ENCODE measurements around the gene NEDD9. TPM values are rescaled to one million over a fixed set of nuclear protein-coding genes. Genes with fewer than 3 reads are reported as not detected.

The NEDD9 gene, protein sequence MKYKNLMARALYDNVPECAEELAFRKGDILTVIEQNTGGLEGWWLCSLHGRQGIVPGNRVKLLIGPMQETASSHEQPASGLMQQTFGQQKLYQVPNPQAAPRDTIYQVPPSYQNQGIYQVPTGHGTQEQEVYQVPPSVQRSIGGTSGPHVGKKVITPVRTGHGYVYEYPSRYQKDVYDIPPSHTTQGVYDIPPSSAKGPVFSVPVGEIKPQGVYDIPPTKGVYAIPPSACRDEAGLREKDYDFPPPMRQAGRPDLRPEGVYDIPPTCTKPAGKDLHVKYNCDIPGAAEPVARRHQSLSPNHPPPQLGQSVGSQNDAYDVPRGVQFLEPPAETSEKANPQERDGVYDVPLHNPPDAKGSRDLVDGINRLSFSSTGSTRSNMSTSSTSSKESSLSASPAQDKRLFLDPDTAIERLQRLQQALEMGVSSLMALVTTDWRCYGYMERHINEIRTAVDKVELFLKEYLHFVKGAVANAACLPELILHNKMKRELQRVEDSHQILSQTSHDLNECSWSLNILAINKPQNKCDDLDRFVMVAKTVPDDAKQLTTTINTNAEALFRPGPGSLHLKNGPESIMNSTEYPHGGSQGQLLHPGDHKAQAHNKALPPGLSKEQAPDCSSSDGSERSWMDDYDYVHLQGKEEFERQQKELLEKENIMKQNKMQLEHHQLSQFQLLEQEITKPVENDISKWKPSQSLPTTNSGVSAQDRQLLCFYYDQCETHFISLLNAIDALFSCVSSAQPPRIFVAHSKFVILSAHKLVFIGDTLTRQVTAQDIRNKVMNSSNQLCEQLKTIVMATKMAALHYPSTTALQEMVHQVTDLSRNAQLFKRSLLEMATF
- total RNA-seq (2014; rRNA removed; shearing (Covaris generic)) = 8.1 and 11.5 TPM in 2 replicates

- DNase-seq (ENCODE audit: low read depth) = peak; percentile 97
Measured at GRCh38 chr6:11232193-11232769, at the start of gene NEDD9. TSS of gene NEDD9 (minus strand) at chr6:11232668. CDS start at chr6:11232515, 153 bp downstream.

DNA sequence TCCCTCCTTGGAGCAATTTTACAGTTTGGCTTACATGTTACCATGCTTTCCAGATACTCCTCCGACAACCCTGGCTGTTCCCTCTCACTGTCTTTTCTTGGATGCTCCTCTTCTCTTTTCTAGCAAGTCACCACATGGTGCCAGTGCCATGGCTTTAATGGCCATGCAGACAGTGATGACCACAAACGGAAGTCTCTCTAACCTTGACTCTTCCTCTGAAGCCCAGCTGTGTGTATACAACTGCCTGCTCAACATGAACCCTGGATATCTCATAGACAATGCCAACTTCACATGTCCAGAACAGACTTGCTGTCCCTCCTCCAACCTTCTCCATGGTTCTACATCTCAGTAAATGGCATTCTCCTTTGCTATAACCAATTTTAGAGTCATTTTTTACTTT, 49.8 kb upstream of the NEDD9 start:
- DNase-seq (ENCODE audit: low read depth) = no peak

DNA sequence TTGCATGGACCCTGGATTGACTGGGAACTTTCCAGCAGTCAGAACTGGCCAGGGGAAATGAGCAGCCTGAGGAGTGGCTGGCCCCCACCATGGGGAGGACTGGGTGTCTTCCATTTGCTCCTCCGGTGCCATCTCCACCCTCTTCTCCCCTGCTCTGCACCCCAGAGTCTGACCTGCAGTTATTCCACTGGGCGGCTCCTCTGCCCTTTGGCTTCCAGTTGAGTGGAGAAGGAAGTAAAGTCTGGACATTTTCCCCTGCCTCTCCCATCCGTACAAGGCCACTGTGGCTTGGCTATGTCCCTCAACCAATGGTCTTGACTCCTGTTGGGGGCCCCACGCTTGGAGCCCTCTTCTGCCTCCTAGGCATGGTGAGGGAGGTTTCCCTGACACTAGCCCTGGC, 47.9 kb upstream of the NEDD9 start:
- no peak for DNase-seq (ENCODE audit: low read depth)

GRCh38 chr6:11279284-11279689, 46.8 kb upstream of the NEDD9 start:
- DNase-seq (ENCODE audit: low read depth) = no peak

DNA sequence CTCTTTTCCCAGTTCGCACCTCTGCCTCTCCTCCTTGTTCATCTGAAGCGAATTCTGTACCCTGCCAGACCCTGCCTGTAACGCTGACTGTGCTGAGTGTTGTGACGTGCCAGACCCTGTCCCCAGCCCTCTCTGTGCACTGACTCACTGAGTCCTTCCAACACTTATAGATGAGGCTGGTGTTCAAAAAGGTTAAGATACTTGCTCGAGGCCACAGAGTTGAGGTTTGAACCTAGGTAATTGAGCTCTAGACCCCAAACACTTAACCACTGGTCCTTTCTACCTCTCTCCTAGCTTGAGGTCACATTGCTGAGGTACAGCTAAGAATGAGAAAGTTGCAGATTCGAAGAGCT, 45.7 kb upstream of the NEDD9 start:
- DNase-seq (ENCODE audit: low read depth) = no peak

- DNase-seq (ENCODE audit: low read depth) = peak; percentile 87
Measured at GRCh38 chr6:11277275-11278206, 45.1 kb upstream of the NEDD9 start.

GRCh38 chr6:11276911-11277274, 44.4 kb upstream of the NEDD9 start:
- DNase-seq (ENCODE audit: low read depth) = peak; percentile 91

GRCh38 chr6:11276228-11276627, 43.8 kb upstream of the NEDD9 start:
- DNase-seq (ENCODE audit: low read depth) = no peak

GRCh38 chr6:11275598-11275997, 43.1 kb upstream of the NEDD9 start:
- DNase-seq (ENCODE audit: low read depth) = no peak

DNA sequence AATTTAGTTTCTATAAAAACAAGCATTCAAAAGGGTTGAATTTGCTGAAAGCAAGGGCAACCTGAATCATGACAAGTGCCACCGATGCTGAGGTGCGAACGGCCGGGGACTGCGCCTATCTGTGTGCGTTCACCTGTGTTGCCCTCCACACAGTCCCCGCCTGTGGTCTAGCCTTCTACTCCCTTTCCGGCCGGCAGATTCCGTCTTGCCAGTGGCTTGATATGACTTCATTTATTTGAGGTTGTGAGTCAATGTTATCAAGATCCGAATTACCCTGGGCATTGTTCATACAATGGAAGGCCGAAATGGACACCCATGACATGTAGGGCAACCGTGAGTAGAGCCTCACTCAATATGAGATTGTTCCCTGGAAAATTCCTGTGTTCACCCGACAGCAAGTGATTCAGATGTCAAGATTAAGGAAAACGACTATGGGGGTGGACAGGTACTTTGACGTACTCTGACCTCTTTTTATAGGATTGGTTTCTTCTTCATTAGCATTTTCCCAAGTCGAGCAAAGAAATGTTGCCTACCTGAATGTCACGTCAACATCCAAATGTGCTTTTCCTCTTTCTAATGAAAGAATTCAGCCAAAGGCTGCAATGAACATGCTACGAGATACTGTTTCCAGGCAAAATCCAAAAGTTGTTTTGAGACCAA, 41.1 kb upstream of the NEDD9 start:
- DNase-seq (ENCODE audit: low read depth) = no peak

GRCh38 chr6:11272491-11273192, 40.2 kb upstream of the NEDD9 start:
- DNase-seq (ENCODE audit: low read depth) = no peak

GRCh38 chr6:11271228-11272020, 39.0 kb upstream of the NEDD9 start:
- DNase-seq (ENCODE audit: low read depth) = no peak

DNA sequence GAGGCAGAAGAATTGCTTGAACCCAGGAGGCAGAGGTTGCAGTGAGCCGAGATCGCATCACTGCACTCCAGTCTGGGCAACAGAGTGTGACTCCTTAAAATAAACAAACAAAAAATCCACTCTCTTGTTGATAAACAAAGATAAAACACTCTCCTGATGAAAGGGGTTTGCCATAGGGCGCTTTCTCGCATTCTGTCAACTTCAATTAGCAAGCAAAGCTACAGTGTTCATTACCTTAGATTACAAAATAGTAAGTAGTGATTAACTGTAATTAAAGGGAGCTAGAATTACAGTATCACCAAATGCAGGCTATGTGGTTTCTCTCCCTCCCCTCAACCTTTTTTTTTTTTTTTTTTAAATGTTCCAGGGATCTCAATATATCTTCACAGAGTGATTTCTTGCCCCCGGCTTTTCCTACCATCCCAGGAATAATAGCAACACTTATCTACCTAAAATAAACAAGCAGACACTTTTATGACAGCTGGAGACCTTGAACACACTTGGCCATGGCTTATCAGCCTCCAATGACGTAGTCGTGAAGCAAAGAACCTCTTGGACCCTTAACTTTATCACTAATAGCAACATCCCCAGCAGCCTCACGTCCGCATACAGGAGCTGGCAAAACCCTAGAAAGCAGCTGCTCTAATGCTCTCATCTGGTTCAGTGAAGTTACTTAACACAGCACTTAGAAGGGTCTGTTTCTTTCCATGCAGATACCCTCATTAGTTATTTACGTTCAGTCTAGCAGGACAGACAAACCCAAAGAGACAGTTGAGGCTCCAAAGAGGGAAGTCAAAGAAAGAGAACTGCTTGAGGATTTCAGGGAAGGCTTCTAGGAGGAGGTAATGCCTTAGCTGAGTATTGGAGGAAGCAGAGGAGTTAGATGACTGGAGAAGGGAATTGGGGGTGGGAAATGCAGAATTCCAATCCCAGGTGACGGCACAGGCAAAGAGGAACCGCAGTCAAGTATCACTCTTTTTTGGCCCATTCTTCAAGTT, 37.9 kb upstream of the NEDD9 start:
- DNase-seq (ENCODE audit: low read depth) = no peak

DNA sequence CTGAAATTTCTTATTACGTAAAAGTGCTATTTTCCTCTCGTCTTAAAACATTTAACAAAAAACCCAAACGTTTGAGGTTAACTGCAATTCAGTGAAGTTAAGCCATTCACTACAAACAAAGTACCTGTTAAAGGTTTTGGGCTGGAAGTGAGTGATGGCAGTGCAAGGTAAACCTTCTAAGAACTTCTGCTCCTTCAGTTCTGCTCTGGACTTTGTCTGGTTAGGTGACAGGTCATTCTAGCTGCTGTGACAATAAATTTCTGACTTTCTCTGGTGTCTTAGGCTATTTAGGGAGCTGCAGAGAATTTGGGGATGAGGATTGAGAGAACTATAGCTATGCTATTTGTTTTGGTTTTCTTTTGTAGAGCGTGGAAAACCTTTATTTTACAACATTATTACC, 36.5 kb upstream of the NEDD9 start:
- DNase-seq (ENCODE audit: low read depth) = no peak

- DNase-seq (ENCODE audit: low read depth) = no peak
Measured at GRCh38 chr6:11266926-11267325, 34.5 kb upstream of the NEDD9 start.

GRCh38 chr6:11265932-11266331, 33.5 kb upstream of the NEDD9 start:
- DNase-seq (ENCODE audit: low read depth) = no peak

DNA sequence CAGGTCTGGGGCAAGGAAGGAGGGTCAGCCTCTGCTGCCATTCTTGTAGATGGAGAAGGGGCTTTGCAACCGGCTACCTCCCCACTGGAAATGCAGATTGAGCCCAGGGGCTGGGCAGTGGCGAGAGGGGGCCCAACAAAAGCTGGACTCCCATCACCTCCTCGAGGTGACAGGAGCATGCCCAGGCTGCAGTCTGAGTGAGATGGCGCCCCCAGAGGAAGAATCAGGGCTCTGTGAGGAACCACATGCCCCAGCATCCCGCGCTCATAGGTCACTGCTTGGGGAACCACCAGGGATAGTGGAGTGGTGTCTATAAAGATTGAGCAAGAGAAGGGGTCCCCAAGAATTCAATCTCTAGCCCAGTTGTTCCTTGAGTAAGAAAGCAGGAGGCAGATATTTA, 31.6 kb upstream of the NEDD9 start:
- DNase-seq (ENCODE audit: low read depth) = no peak

DNA sequence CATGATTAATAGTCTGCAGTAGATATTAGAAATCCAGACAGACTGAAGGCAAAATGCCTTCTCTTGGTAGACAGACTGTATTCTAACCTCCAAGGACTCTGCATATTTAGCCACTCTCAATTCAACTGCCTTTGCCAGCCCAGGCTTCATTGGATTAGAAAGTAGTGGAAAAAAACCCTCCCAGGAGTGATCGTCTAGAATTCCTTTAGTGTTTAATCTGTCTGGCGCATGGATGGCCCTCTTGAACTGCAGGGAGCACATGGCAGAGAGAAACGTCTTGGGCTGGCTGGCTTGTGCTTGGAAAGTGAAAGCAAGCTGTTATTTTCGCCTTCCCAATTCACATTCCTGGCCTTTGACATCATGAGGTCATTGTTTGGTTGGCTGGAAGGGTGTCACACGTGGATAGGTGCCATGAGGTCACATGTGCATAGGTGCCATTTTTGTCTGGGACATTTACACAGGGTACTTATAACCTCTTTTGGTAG, 30.9 kb upstream of the NEDD9 start:
- DNase-seq (ENCODE audit: low read depth) = peak; percentile 88

All from RPMI7951 (cell line).